Measurements from ENCODE around the gene ERO1B. TPM values are rescaled to one million over a fixed set of nuclear protein-coding genes. Genes with fewer than 3 reads are reported as not detected.

The ERO1B gene
- total RNA-seq, 1 donor from 2014 or later, result 7.8 TPM

GRCh38 chr1:236176337-236177336, 105.1 kb downstream of the ERO1B start:
- no peak for TF ChIP-seq CTCF (IDR thresholded peaks at IDR 0.05)
- DNase-seq (peak; percentile 55), ATAC-seq (no peak)

GRCh38 chr1:236175642-236176336, 106.0 kb downstream of the ERO1B start:
- Histone ChIP-seq H3K27me3 (no peaks in the 10 kb centered on the region), H3K4me3 (no peak overlapping the region), H3K27ac (no peak overlapping the region), H3K36me3 (no peaks in the 10 kb centered on the region), H3K4me1 (no peaks in the 10 kb centered on the region), H3K9me3 (no peaks in the 10 kb centered on the region)
- DNase-seq (peak; percentile 16), ATAC-seq (no peak)
- TF ChIP-seq CTCF (IDR thresholded peaks at IDR 0.05), result no peak
- intact Hi-C loops (cut with DNase I), result no loop called here

More at GRCh38 chr1:236176337-236177336, 105.1 kb downstream of the ERO1B start:
- no peaks in the 10 kb centered on the region for H3K4me1 ChIP-seq
- no peak overlapping the region for H3K27ac ChIP-seq
- H3K4me3 ChIP-seq, result no peak overlapping the region
- intact Hi-C loops (cut with DNase I), result no loop called here
- no peaks in the 10 kb centered on the region for H3K27me3 ChIP-seq
- peaks cover 5% of the 10 kb centered on the region for H3K36me3 ChIP-seq
- no peaks in the 10 kb centered on the region for H3K9me3 ChIP-seq

GRCh38 chr1:236173174-236173767, 108.5 kb downstream of the ERO1B start:
- Histone ChIP-seq H3K4me1 (no peaks in the 10 kb centered on the region), H3K36me3 (no peaks in the 10 kb centered on the region), H3K27me3 (no peaks in the 10 kb centered on the region), H3K9me3 (no peaks in the 10 kb centered on the region), H3K27ac (no peak overlapping the region), H3K4me3 (no peak overlapping the region)
- TF ChIP-seq CTCF (IDR thresholded peaks at IDR 0.05), result no peak
- intact Hi-C loops (cut with DNase I), result no loop called here
- ATAC-seq (no peak), DNase-seq (peak; percentile 6)

GRCh38 chr1:236172041-236172579, 109.6 kb downstream of the ERO1B start:
- TF ChIP-seq CTCF (IDR thresholded peaks at IDR 0.05), result no peak
- Histone ChIP-seq H3K4me1 (no peaks in the 10 kb centered on the region), H3K27me3 (no peaks in the 10 kb centered on the region), H3K36me3 (no peaks in the 10 kb centered on the region), H3K9me3 (no peaks in the 10 kb centered on the region), H3K27ac (no peak overlapping the region), H3K4me3 (no peak overlapping the region)
- intact Hi-C loops (cut with DNase I), result no loop called here
- DNase-seq (no peak), ATAC-seq (no peak)

- Histone ChIP-seq H3K4me1 (no peaks in the 10 kb centered on the region), H3K36me3 (no peaks in the 10 kb centered on the region), H3K9me3 (no peaks in the 10 kb centered on the region), H3K27ac (no peak overlapping the region), H3K4me3 (no peak overlapping the region), H3K27me3 (no peaks in the 10 kb centered on the region)
- TF ChIP-seq CTCF (IDR thresholded peaks at IDR 0.05), result no peak
- intact Hi-C loops (cut with DNase I), result no loop called here
- DNase-seq (peak; percentile 83), ATAC-seq (peak; percentile 83)
Measured at GRCh38 chr1:236168716-236169429, 112.9 kb downstream of the ERO1B start.
